Stimulated activated naive CD4-positive, alpha-beta T cell (primary cell): ENCODE measurements around the gene MYO16.
"Not testable (repeated sequence)": the region's sequence is repeated elsewhere in the genome, so short reads cannot be mapped to it uniquely, and the experiment has no call there.

Experiments
- DNase-seq, 6 experiments: peaks; one replicate each; lab custom pipeline; 2025; lab: John Stamatoyannopoulos, UW

The MYO16 gene

GRCh38 chr13:108981407-108981806 lies 352.0 kb downstream of the MYO16 start:
- no peak for DNase-seq

- no peak for DNase-seq
Measured at GRCh38 chr13:108983273-108983672, 353.9 kb downstream of the MYO16 start.

GRCh38 chr13:108984251-108984920 lies 355.0 kb downstream of the MYO16 start:
- no peak for DNase-seq

GRCh38 chr13:108985166-108985565 lies 355.8 kb downstream of the MYO16 start:
- DNase-seq, result no peak

GRCh38 chr13:108987517-108987916 lies 358.1 kb downstream of the MYO16 start:
- DNase-seq, result no peak

GRCh38 chr13:108987944-108988343 lies 358.5 kb downstream of the MYO16 start:
- no peak for DNase-seq

GRCh38 chr13:108991416-108991815 lies 362.0 kb downstream of the MYO16 start:
- DNase-seq, result not testable (repeated sequence)

GRCh38 chr13:108993346-108993745 lies 363.9 kb downstream of the MYO16 start:
- no peak for DNase-seq

- no peak for DNase-seq
Measured at GRCh38 chr13:108996430-108996829, 367.0 kb downstream of the MYO16 start.

- no peak for DNase-seq
Measured at GRCh38 chr13:109000207-109000606, 370.8 kb downstream of the MYO16 start.

GRCh38 chr13:109002934-109003333 lies 373.5 kb downstream of the MYO16 start:
- no peak for DNase-seq

- no peak for DNase-seq
Measured at GRCh38 chr13:109007946-109008345, 378.5 kb downstream of the MYO16 start.

GRCh38 chr13:109009756-109010155 lies 380.3 kb downstream of the MYO16 start:
- DNase-seq, result no peak

- no peak for DNase-seq
Measured at GRCh38 chr13:109010912-109011311, 381.5 kb downstream of the MYO16 start.

- DNase-seq, result no peak
Measured at GRCh38 chr13:109012115-109012514, 382.7 kb downstream of the MYO16 start.

GRCh38 chr13:109021558-109021957 lies 392.1 kb downstream of the MYO16 start:
- no peak for DNase-seq

- DNase-seq, result no peak
Measured at GRCh38 chr13:109024611-109025010, 395.2 kb downstream of the MYO16 start.

GRCh38 chr13:109026266-109026665 lies 396.9 kb downstream of the MYO16 start:
- DNase-seq, result no peak

- no peak for DNase-seq
Measured at GRCh38 chr13:109028624-109029023, 399.2 kb downstream of the MYO16 start.

- no peak for DNase-seq
Measured at GRCh38 chr13:109033090-109033489, 403.7 kb downstream of the MYO16 start.

GRCh38 chr13:109036078-109036780 lies 406.8 kb downstream of the MYO16 start:
- DNase-seq, result no peak

- DNase-seq, result no peak
Measured at GRCh38 chr13:109043636-109044035, 414.2 kb downstream of the MYO16 start.

- no peak for DNase-seq
Measured at GRCh38 chr13:109055850-109056249, 426.4 kb downstream of the MYO16 start.

- no peak for DNase-seq
Measured at GRCh38 chr13:109058087-109058486, 428.7 kb downstream of the MYO16 start.
